Prostate gland (tissue), 2 donors: ENCODE results near the gene DDX17. TPM values are rescaled to one million over a fixed set of nuclear protein-coding genes. Genes with fewer than 3 reads are reported as not detected.

Experiments
- DNase-seq: peaks from one replicate; pipeline ENCODE4 v3.0.0-alpha.2; 2019; ENCODE audit warnings: low spot score
- H3K27ac ChIP-seq, 2 donors: fragments of 200-600 bp; sonication (generic); 2 replicates each; pipeline ENCODE4 v1.5.1; 2017 to 2019
- H3K27me3 ChIP-seq: fragments of 200-600 bp; sonication (generic); replicated peaks from 2 replicates; pipeline ENCODE4 v1.5.1; 2019; ENCODE audit not compliant: insufficient read depth
- H3K36me3 ChIP-seq, 2 donors: fragments of 200-600 bp; sonication (generic); 1 replicate in 1 of 2; 2 replicates in 1 of 2; pipeline versions ENCODE4 v1.5.1 to v1.8.1; 2017 to 2019
- H3K4me1 ChIP-seq: fragments of 200-600 bp; sonication (generic); replicated peaks from 2 replicates; pipeline ENCODE4 v1.5.1; 2019
- H3K4me3 ChIP-seq, 2 donors: fragments of 200-600 bp; sonication (generic); 2 replicates each; pipeline ENCODE4 v1.5.1; 2017 to 2019
- H3K9me3 ChIP-seq: fragments of 200-600 bp; sonication (generic); 2 replicates; pipeline ENCODE4 v1.5.1; 2017
- POLR2A ChIP-seq: fragments of 450-650 bp; IDR thresholded peaks from one replicate; pipeline ENCODE4 v1.6.1; 2016; ENCODE audit warnings: antibody characterized with exemption, mild to moderate bottlenecking
- POLR2AphosphoS5 ChIP-seq: sonication (generic); formaldehyde crosslinking; IDR thresholded peaks from one replicate; pipeline ENCODE4 v1.6.1; 2017; ENCODE audit warnings: antibody characterized with exemption
- WGBS: methylation state at CpG from one replicate; pipeline ENCODE4 v1.1.5; 2018; 5-methylcytosine and 5-hydroxymethylcytosine counted together
- intact Hi-C: fragments of 100-400 bp; cut with DNase I; formaldehyde crosslinking; loops from one replicate; pipeline ENCODE4 v1.14.2; 2022
- total RNA-seq, 2 donors: library from RNA; depleted of rRNA; stranded (reverse); fragments of >200 nt; gene quantifications; one replicate each; pipeline ENCODE4 v1.1.0, GENCODE V29; 2016
- TF ChIP-seq, protein P1 (sequence below), 4 experiments: fragments of 200-600 bp in 2 of 4; fragments of 450-650 bp in 2 of 4; sonication (generic) in 2 of 4; IDR thresholded peaks; 1 replicate in 3 of 4; 2 replicates in 1 of 4; pipeline ENCODE4 v1.5.1; 2016 to 2019; ENCODE audit warnings: antibody characterized with exemption in 4 of 4, mild to moderate bottlenecking in 2 of 4, moderate library complexity in 2 of 4

The DDX17 gene
- total RNA-seq, 2 donors from 2014 or later = 374 to 600 TPM

GRCh38 chr22:38524429-38524828, 18.3 kb upstream of the DDX17 start:
- H3K36me3 ChIP-seq = no peaks in the 10 kb centered on the region
- 88% methylated on average over 3 of the region's 3 CpGs for WGBS
- H3K4me3 ChIP-seq = no peak overlapping the region
- DNase-seq = no peak
- no peak for TF ChIP-seq POLR2A
- TF ChIP-seq, protein P1, sequence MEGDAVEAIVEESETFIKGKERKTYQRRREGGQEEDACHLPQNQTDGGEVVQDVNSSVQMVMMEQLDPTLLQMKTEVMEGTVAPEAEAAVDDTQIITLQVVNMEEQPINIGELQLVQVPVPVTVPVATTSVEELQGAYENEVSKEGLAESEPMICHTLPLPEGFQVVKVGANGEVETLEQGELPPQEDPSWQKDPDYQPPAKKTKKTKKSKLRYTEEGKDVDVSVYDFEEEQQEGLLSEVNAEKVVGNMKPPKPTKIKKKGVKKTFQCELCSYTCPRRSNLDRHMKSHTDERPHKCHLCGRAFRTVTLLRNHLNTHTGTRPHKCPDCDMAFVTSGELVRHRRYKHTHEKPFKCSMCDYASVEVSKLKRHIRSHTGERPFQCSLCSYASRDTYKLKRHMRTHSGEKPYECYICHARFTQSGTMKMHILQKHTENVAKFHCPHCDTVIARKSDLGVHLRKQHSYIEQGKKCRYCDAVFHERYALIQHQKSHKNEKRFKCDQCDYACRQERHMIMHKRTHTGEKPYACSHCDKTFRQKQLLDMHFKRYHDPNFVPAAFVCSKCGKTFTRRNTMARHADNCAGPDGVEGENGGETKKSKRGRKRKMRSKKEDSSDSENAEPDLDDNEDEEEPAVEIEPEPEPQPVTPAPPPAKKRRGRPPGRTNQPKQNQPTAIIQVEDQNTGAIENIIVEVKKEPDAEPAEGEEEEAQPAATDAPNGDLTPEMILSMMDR (IDR thresholded peaks at IDR 0.05) = no peak
- no peak for TF ChIP-seq POLR2AphosphoS5
- H3K9me3 ChIP-seq = no peaks in the 10 kb centered on the region
- intact Hi-C loops = no loop called here
- no peaks in the 10 kb centered on the region for H3K4me1 ChIP-seq
- H3K27ac ChIP-seq = no peak overlapping the region
- no peaks in the 10 kb centered on the region for H3K27me3 ChIP-seq

DNA sequence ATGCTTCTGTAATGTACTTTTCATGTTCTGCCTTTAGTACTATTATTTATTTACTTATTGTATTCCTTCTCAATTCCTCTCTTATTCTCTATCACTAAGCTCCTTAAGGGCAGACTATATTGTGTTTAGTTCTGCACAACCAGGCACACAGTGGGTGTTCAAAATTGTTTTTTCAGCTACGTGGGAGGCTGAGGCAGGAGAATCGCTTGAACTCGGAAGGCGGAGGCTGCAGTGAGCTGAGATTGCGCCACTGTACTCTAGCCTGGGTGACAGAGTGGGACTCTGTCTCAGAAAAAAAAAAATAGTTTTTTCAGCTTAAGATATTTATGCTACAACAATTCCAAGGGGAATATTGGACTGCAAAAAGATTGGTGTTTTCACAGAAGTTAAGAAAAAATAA, 17.4 kb upstream of the DDX17 start:
- Histone ChIP-seq H3K27me3 (no peaks in the 10 kb centered on the region), H3K4me1 (no peaks in the 10 kb centered on the region)
- 95% methylated on average over 5 of the region's 5 CpGs for WGBS

DNA sequence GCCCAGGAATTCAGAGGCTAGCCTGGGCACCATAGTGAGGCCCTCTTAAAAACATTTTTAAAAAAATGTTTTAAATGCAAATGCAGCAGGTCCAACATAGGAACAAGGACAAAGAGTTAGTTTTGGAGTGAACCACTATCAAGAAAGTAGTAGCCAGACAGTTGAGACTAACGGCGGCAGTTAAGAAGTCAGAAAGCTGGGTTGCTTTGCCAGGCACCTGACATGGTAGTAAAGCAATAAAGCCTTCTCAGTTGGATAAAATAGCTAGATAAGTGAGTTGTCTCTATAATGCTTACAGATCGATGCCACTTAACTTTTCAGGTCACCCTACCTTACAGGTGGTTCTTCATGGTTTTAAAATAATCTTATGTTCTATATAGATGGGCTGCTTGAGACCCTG, 16.9 kb upstream of the DDX17 start:
- TF ChIP-seq, protein P1 (IDR thresholded peaks at IDR 0.05) = no peak
- no peak for TF ChIP-seq POLR2AphosphoS5
- no peak for TF ChIP-seq POLR2A
- Histone ChIP-seq H3K4me1 (no peaks in the 10 kb centered on the region), H3K27me3 (no peaks in the 10 kb centered on the region), H3K4me3 (no peak overlapping the region), H3K27ac (no peak overlapping the region), H3K36me3 (no peaks in the 10 kb centered on the region), H3K9me3 (no peaks in the 10 kb centered on the region)
- DNase-seq = no peak
- intact Hi-C loops = no loop called here
- WGBS = 82% methylated on average over 3 of the region's 3 CpGs

More for the DNA sequence above, 17.4 kb upstream of the DDX17 start:
- no peak overlapping the region for H3K4me3 ChIP-seq
- intact Hi-C loops = no loop called here
- no peaks in the 10 kb centered on the region for H3K36me3 ChIP-seq
- no peak for DNase-seq
- TF ChIP-seq, protein P1 (IDR thresholded peaks at IDR 0.05) = no peak
- TF ChIP-seq POLR2A = no peak
- TF ChIP-seq POLR2AphosphoS5 = no peak
- H3K9me3 ChIP-seq = no peaks in the 10 kb centered on the region
- H3K27ac ChIP-seq = no peak overlapping the region

DNA sequence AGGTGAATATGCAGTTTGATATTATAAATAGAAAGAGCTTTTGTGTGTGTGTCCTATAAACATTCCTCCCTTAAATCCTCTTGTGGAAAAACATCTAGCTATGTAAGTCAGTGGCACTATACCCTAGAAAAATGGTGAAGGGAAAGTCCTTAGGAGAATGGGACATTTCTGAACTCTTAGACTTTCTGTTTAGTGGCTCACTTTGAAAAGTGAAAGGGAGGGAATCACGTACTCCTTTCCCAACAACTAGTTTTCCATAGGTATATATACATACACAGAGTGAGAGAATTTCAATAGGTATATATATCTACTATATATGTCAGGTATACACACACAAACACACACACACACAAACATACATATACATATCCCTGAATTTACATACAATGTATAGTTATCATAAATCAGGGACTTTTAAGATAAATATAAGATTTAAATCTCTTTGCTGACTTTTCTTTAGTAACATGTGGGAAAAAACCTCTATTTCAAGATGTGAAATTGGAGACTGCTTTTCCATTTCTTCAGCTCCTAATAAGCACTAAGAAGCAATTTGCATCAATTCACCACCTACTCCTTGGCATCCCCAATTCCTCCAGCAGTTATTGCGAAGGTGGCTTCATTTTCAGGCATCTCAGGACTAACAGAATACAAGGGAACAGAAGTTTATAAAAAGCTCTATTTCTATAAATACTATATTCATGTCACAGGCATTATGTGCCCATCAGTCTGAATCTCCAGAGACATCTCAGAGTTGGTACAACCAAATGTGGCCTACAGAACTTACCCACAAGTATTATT, 13.5 kb upstream of the DDX17 start:
- Histone ChIP-seq H3K4me1 (no peaks in the 10 kb centered on the region), H3K4me3 (no peak overlapping the region), H3K27ac (no peak overlapping the region), H3K9me3 (no peaks in the 10 kb centered on the region), H3K27me3 (no peaks in the 10 kb centered on the region), H3K36me3 (no peaks in the 10 kb centered on the region)
- 99% methylated on average over 2 of the region's 2 CpGs for WGBS
- intact Hi-C loops = no loop called here
- TF ChIP-seq, protein P1 (IDR thresholded peaks at IDR 0.05) = no peak
- TF ChIP-seq POLR2A (no peak), POLR2AphosphoS5 (no peak)
- DNase-seq = no peak

- H3K27ac ChIP-seq = no peak overlapping the region
- H3K36me3 ChIP-seq = no peaks in the 10 kb centered on the region
- H3K4me1 ChIP-seq = no peaks in the 10 kb centered on the region
- no peak overlapping the region for H3K4me3 ChIP-seq
- intact Hi-C loops = no loop called here
- no peaks in the 10 kb centered on the region for H3K27me3 ChIP-seq
- DNase-seq = no peak
- no peaks in the 10 kb centered on the region for H3K9me3 ChIP-seq
- TF ChIP-seq POLR2A = no peak
- TF ChIP-seq POLR2AphosphoS5 = no peak
- TF ChIP-seq, protein P1 (IDR thresholded peaks at IDR 0.05) = no peak
- WGBS = 95% methylated on average over 4 of the region's 4 CpGs
Observed at GRCh38 chr22:38518620-38519019, 12.5 kb upstream of the DDX17 start.
